ENCODE results near the gene SEC23A. TPM values are rescaled to one million over a fixed set of nuclear protein-coding genes. Genes with fewer than 3 reads are reported as not detected.
"Not testable (repeated sequence)": the region's sequence is repeated elsewhere in the genome, so short reads cannot be mapped to it uniquely, and the experiment has no call there.

The SEC23A gene
- 10 to 100 TPM; 51.2 to 53.7 TPM for total RNA-seq
- 10 to 100 TPM; 21.0 to 28.5 (median 23.6) TPM for polyA plus RNA-seq
- total RNA-seq, result 65.9 to 95.3 (median 86.3) reads per million in 6 experiments

- Mint-ChIP-seq H3K27ac (peak within 1 kb of the TSS; percentile 93 to 99 (median 97)), H3K4me1 (peaks cover 20 to 57% (median 44%) of the 10 kb centered on the region in 4 donors)
- ATAC-seq, result peak; percentile 90 to 93
Measured at GRCh38 chr14:39102969-39103957, at the start of gene SEC23A. TSS of gene SEC23A (minus strand) at chr14:39103235. CDS start at chr14:39096118, 7,117 bp downstream.

GRCh38 chr14:39145266-39145966 is 42.4 kb upstream of the SEC23A start:
- peaks cover 6 to 52% (median 39%) of the 10 kb centered on the region in 3 donors for H3K36me3 Mint-ChIP-seq
- DNase-seq (no peak), ATAC-seq (no peak)
- H3K4me1 Mint-ChIP-seq, result peaks cover 0 to 5% (median 2%) of the 10 kb centered on the region in 4 donors
- POLR2A ChIA-PET, result interaction anchor here (0.8 kb wide), 1 partner anchor 25 kb away, joined by 3 read pairs; the partner anchor contains the start of gene TRAPPC6B
- H3K27me3 Mint-ChIP-seq, result no peaks in the 10 kb centered on the region
- H3K27ac Mint-ChIP-seq, result peak overlapping the region in 1 of 10 donors; percentile 60
- H3K4me3 Mint-ChIP-seq, result no peak overlapping the region
- H3K9me3 Mint-ChIP-seq, result peaks cover 0 to 8% (median 4%) of the 10 kb centered on the region in 9 donors

More at GRCh38 chr14:39102969-39103957, at the start of gene SEC23A:
- POLR2A ChIA-PET, result interaction anchor here (0.6 to 3.4 kb wide), 12 partner anchors 10 to 1026 kb away, joined by 3 to 43 read pairs (median 4); partner anchors contain the start of genes FBXO33, GEMIN2, PNN and TRAPPC6B
- Mint-ChIP-seq H3K9me3 (no peaks in the 10 kb centered on the region), H3K4me3 (peak within 1 kb of the TSS; percentile 89 to 98 (median 96)), H3K36me3 (peaks cover 0 to 4% (median 0%) of the 10 kb centered on the region in 3 donors), H3K27me3 (no peaks in the 10 kb centered on the region)
- DNase-seq, result peak; percentile 67 to 91 (median 74)

GRCh38 chr14:39143226-39143625 is 40.2 kb upstream of the SEC23A start:
- ATAC-seq, H3K4me1 Mint-ChIP-seq, H3K4me3 Mint-ChIP-seq, DNase-seq, H3K9me3 Mint-ChIP-seq, POLR2A ChIA-PET, H3K27me3 Mint-ChIP-seq: not testable (repeated sequence)
- Mint-ChIP-seq H3K36me3 (peaks cover 6 to 51% (median 36%) of the 10 kb centered on the region in 3 donors), H3K27ac (peak overlapping the region in 1 of 10 donors; percentile 14)

- POLR2A ChIA-PET, H3K4me3 Mint-ChIP-seq, ATAC-seq, H3K27me3 Mint-ChIP-seq, H3K9me3 Mint-ChIP-seq, H3K4me1 Mint-ChIP-seq, H3K27ac Mint-ChIP-seq, DNase-seq: not testable (repeated sequence)
- H3K36me3 Mint-ChIP-seq, result peaks cover 9 to 50% (median 28%) of the 10 kb centered on the region in 3 donors
Measured at GRCh38 chr14:39141623-39142022, 38.6 kb upstream of the SEC23A start.

GRCh38 chr14:39140170-39140569 is 37.1 kb upstream of the SEC23A start:
- POLR2A ChIA-PET, result interaction anchor here (0.7 kb wide), 1 partner anchor 17 kb away, joined by 4 read pairs; no protein-coding TSS in a partner anchor
- Mint-ChIP-seq H3K27me3 (no peaks in the 10 kb centered on the region), H3K4me3 (no peak overlapping the region), H3K4me1 (peaks cover 0 to 5% (median 2%) of the 10 kb centered on the region in 4 donors), H3K36me3 (peaks cover 9 to 58% (median 30%) of the 10 kb centered on the region in 3 donors), H3K27ac (peak overlapping the region in 4 of 10 donors; percentile 4 to 19 (median 9)), H3K9me3 (peaks cover 0 to 9% (median 4%) of the 10 kb centered on the region in 9 donors)
- DNase-seq (no peak), ATAC-seq (no peak)

GRCh38 chr14:39138440-39138839 is 35.4 kb upstream of the SEC23A start:
- H3K36me3 Mint-ChIP-seq, result peaks cover 9 to 75% (median 32%) of the 10 kb centered on the region in 3 donors
- peak overlapping the region in 5 of 10 donors; percentile 29 to 57 (median 47) for H3K27ac Mint-ChIP-seq
- H3K27me3 Mint-ChIP-seq, result no peaks in the 10 kb centered on the region
- DNase-seq (no peak), ATAC-seq (no peak)
- peaks cover 0 to 5% (median 2%) of the 10 kb centered on the region in 4 donors for H3K4me1 Mint-ChIP-seq
- H3K4me3 Mint-ChIP-seq, result no peak overlapping the region
- POLR2A ChIA-PET, result interaction anchor here (1.0 kb wide), 1 partner anchor 32 kb away, joined by 3 read pairs; the partner anchor contains the start of gene TRAPPC6B
- H3K9me3 Mint-ChIP-seq, result peaks cover 0 to 9% (median 4%) of the 10 kb centered on the region in 9 donors

GRCh38 chr14:39137835-39138234 is 34.8 kb upstream of the SEC23A start:
- H3K27me3 Mint-ChIP-seq, H3K4me1 Mint-ChIP-seq, H3K4me3 Mint-ChIP-seq, DNase-seq, H3K9me3 Mint-ChIP-seq, ATAC-seq: not testable (repeated sequence)
- Mint-ChIP-seq H3K36me3 (peaks cover 5 to 74% (median 27%) of the 10 kb centered on the region in 3 donors), H3K27ac (peak overlapping the region in 3 of 10 donors; percentile 5 to 52 (median 47))
- POLR2A ChIA-PET, result interaction anchor here (1.0 kb wide), 1 partner anchor 33 kb away, joined by 3 read pairs; the partner anchor contains the start of gene TRAPPC6B

GRCh38 chr14:39122330-39123138 is 19.5 kb upstream of the SEC23A start:
- no peaks in the 10 kb centered on the region for H3K27me3 Mint-ChIP-seq
- DNase-seq, result no peak
- H3K36me3 Mint-ChIP-seq, result peaks cover 0 to 76% (median 16%) of the 10 kb centered on the region in 3 donors
- H3K27ac Mint-ChIP-seq, result no peak overlapping the region
- no peaks in the 10 kb centered on the region for H3K9me3 Mint-ChIP-seq
- no peak overlapping the region for H3K4me3 Mint-ChIP-seq
- POLR2A ChIA-PET, result no interaction called here
- peaks cover 0 to under 1% (median 0%) of the 10 kb centered on the region in 4 donors for H3K4me1 Mint-ChIP-seq
- no peak for ATAC-seq

- peak within 1 kb of the TSS; percentile 94 to 99 (median 97) for H3K4me3 Mint-ChIP-seq
- peak within 1 kb of the TSS; percentile 92 to 98 (median 97) for H3K27ac Mint-ChIP-seq
- H3K27me3 Mint-ChIP-seq, result no peaks in the 10 kb centered on the region
- peak; percentile 97 to 98 for ATAC-seq
- DNase-seq, result peak; percentile 87 to 97 (median 94)
- peaks cover 0 to 17% (median 0%) of the 10 kb centered on the region in 3 donors for H3K36me3 Mint-ChIP-seq
- POLR2A ChIA-PET, result interaction anchor here (0.8 to 2.8 kb wide), 5 partner anchors 12 to 317 kb away, joined by 3 to 43 read pairs (median 13); partner anchors contain the start of genes FBXO33, PNN, SEC23A and TRAPPC6B
- peaks cover 6 to 33% (median 19%) of the 10 kb centered on the region in 4 donors for H3K4me1 Mint-ChIP-seq
- H3K9me3 Mint-ChIP-seq, result no peaks in the 10 kb centered on the region
Measured at GRCh38 chr14:39114073-39114838, 11.2 kb upstream of the SEC23A start, which contains the start of gene GEMIN2. TSS of gene GEMIN2 (plus strand) at chr14:39114323. CDS start at chr14:39114339, 16 bp downstream.

- ATAC-seq, result no peak
- no peak for DNase-seq
- no peaks in the 10 kb centered on the region for H3K9me3 Mint-ChIP-seq
- POLR2A ChIA-PET, result interaction anchor here (0.8 to 2.8 kb wide), 5 partner anchors 11 to 318 kb away, joined by 3 to 43 read pairs (median 13); partner anchors contain the start of genes FBXO33, PNN, SEC23A and TRAPPC6B
- peaks cover 6 to 33% (median 19%) of the 10 kb centered on the region in 4 donors for H3K4me1 Mint-ChIP-seq
- no peaks in the 10 kb centered on the region for H3K27me3 Mint-ChIP-seq
- peaks cover 0 to 11% (median 0%) of the 10 kb centered on the region in 3 donors for H3K36me3 Mint-ChIP-seq
- H3K27ac Mint-ChIP-seq, result peak overlapping the region; percentile 92 to 98 (median 97)
- H3K4me3 Mint-ChIP-seq, result peak overlapping the region; percentile 94 to 99 (median 97)
Measured at GRCh38 chr14:39113685-39114072, 10.6 kb upstream of the SEC23A start.

Measured in naive thymus-derived CD8-positive, alpha-beta T cell (primary cell).